HG03139 (cell line): ENCODE data around the gene ABL1.

Experiments used
- ATAC-seq: cut with Tn5 transposase; IDR thresholded peaks from one replicate; pipeline ENCODE4 v1.9.1; 2021; ENCODE audit not compliant: unreplicated experiment

ABL1 gene

GRCh38 chr9:130914417-130915095 lies 79.5 kb downstream of the ABL1 start:
- no peak for ATAC-seq

DNA sequence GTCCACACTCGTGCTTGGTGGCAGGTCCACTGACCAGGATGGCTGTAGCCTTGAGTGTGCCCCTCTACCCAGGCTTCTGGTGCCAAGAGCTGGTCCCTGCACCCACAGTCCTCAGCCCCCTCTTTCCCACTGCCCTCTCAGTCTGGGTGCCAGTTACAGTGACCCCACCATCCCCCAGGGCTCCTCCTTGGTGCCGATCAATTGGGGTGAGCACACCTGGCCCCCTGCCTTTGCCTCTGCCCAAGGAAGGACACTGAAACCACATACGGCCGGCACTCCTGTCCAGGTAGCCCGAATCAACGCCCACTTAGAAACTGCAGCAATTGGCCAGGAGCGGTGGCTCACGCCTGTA lies 80.0 kb downstream of the ABL1 start:
- no peak for ATAC-seq

DNA sequence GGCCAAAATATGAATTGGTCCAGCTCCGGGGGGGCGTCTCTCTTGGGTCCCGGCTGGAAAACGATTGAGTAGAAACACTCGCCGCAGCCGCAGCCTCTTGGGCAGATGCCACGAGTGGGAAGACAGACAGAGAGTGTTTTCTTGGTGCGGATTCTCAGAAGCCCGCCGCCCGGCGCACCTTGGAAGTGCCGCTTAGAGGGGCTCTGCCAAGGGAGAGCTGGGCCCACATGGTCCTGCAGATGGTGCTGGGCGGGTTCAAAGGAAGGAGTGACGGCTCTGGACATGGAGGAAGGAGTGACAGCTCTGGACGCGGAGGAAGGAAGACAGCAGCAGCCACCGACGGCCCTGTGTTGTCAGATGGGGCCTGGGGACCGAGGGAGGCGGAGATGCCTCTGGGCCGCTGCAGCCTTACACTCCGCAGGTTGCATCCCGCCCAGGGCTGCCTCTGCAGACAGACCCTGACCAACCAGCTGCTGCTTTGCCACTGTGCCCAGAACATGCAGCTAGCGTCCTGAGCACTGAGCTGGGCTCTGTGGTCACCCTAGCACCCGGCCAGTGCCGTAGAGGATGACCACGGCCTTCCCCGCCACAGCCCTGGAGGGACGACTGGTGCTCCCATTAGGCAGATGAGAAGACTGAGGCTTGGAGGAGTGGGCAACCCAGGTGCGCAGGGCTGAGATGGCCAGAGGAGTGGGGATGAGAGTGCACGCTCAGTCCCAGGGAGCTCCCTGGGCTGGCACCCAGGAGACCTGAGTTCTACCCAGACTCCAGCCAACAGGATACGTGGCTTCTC lies 82.3 kb downstream of the ABL1 start:
- no peak for ATAC-seq

- no peak for ATAC-seq
These were observed 83.2 kb downstream of the ABL1 start for GRCh38 chr9:130918101-130918825.

- no peak for ATAC-seq
These were observed 83.9 kb downstream of the ABL1 start for GRCh38 chr9:130918826-130919558.

GRCh38 chr9:130919559-130920145 lies 84.6 kb downstream of the ABL1 start:
- ATAC-seq: no peak

DNA sequence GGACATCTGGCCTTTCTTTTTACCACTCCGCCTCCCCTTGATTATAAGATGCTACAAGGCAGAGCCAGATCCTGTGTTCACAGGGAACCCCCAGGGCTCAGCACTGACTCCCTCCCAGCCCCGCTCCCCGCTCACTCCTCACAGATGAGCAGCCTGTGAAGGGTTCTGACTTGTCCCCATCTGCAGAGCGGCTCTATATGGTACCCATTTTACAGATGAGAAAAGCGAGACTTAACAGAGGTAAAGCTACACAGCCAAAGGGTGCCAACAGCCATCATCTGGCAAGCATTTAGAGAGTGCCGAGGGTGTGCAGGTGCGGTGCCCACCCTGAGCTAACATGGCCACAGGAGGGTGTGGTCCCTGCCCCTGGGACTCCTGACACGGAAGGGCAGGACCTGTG lies 85.2 kb downstream of the ABL1 start:
- no peak for ATAC-seq

DNA sequence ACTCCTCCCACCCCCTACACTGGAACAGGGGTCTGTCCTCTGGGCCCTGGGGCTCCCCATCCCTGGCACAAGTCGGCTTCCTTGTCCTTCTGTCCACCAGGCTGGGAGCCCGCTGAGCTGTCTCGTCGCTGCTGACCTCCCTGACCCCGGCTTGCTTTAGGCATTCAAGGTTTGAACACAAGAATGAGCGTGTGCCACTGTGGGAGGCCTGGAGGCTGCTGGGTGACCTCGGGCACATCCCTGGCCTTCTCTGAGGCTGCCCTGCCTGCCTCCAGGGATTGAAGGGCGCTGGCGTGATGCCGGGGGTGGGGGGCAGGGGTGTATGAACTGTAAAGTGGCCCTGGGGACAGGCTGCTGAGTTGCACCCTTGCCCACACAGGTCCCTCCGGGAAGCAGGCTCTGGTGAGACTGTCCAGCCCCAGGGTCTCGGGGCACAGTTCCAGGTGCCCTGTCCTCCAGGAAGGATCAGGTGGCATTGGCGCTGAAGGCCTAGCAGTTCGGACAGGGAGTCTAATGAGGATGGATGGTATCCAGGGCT lies 85.8 kb downstream of the ABL1 start:
- no peak for ATAC-seq

GRCh38 chr9:130921300-130921988 lies 86.4 kb downstream of the ABL1 start:
- no peak for ATAC-seq

DNA sequence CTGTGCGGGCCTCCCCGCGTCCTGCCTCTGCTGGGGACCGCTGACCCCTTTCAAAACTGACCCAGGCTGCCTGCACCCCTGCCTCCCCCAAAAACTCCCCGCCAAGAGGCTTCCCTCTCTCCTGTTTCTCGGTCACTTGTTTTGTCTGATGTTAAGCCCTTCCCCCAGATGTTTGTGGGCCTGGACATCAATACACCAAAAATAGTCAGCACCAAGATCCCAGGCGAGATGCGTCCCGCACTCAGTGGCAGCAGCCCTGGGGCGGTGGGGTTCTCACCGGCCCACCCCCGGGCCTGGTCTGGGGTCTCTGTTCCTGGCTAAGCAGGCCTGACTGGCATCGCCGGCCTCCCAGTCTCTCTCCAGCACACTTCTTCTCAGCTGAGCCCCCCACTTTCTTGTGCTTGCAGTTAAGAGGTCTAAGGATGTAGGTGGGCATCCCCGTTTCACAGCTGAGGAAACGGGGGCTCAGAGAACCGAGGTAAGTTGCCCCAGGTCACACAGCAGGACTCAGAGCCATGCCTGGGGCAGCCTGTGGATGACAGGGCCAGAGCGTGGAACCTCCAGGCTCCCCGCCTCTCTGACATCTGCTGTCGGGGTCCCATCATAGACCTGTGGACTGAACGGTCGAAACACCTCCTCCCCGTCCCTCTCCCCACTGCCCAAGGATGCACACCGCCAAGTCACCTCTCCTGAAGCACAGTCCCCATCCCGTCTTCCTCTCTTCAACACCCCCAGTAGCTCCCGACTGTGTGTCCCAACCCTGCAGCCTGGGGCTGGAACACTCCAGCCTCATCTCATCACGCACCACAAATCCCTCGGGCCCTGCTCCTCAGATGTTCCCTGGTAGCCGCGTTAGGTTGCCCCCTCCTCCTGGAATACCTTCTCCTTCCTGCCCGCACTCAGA lies 87.2 kb downstream of the ABL1 start:
- no peak for ATAC-seq

DNA sequence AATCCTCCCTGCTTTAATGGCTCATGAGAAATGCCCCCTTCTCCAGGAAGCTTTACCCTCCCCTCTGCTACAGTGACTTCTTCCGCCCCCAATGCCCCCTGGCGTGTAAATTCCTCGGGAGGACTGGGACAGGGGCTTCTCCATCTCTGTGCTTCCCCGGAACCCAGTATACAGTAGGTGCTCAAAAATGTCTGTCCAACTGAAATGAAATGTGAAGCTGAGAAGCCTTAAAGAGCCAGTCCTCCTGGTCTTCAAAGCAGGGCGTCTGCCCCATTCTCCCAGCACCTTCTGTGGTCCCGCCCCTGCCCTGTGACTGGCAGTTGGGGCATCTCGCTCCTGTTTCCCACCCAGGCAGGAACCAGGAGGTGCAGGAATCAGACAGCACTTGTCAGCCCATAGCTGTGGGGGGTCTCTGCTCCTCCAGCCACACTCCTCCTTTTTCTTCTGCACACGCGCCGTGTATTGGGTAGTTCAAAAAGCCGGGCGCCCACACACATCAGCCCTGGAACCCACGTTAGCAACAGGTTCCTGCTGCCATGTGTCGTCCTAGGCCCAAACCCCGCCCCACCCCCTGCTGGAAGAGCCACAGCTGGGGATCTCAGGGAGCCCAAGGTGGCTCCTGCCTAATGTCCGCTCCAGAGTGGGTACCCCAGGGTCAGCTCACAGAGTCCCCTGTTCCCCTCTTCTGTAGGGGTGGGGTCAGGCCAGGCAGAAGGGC lies 88.0 kb downstream of the ABL1 start:
- ATAC-seq: no peak

DNA sequence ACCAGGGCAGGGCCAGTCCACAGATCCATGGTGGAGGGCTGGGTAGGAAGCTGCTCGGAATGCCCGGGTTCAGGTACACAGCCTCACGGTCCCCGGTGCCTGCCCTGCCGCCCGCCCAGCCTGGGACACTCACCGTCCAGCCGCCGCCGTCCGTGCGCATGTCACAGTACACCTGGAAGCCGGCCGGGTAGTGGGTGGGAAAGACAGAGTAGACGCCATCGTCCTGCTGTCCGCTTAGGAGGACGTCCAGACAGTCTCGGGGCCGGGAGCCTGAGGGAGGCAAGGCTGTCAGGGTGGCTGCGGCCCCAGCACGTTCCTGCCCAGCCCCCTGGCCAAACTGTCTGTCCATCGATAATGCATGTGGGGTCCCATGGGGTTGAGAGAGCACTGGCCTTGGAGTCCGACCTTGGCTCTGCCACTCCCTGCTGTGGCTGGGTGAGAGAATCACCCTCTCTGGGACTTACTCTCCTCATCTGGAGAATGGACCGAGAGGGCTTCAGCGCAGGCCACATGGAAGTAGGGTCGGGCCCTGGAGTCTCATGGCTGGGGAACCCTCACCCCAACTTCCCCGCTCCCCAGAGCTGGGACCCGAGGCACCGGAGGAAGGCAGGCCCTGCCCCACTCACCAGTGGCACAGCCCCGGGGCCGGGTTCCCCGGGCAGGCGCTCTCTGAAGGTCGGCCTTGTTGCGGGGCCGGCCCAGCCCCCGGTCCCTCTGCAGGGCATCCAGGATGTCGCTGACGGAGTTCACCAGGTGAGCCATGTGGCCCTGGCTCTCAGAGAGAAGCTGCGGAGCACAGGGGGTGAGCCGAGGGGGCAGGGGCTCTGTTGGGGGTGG lies 88.8 kb downstream of the ABL1 start:
- ATAC-seq: no peak

DNA sequence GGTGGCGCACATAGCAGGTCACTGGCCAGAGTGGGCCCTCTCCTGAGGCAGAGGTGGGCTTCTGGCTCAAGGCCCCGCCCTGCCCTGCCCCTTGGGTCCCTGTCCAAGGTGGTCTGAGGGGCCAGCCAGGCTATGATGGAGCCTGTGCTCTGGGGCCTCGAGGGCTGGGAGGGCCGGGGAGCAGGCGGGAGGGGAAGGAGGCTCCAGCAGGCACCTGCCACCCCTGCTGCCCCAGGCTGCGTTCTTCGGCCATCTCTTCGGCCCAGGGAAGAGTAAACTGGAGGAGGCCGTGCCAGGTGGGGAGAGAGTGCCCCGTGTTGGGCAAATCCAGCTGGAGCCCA lies 89.4 kb downstream of the ABL1 start:
- no peak for ATAC-seq

DNA sequence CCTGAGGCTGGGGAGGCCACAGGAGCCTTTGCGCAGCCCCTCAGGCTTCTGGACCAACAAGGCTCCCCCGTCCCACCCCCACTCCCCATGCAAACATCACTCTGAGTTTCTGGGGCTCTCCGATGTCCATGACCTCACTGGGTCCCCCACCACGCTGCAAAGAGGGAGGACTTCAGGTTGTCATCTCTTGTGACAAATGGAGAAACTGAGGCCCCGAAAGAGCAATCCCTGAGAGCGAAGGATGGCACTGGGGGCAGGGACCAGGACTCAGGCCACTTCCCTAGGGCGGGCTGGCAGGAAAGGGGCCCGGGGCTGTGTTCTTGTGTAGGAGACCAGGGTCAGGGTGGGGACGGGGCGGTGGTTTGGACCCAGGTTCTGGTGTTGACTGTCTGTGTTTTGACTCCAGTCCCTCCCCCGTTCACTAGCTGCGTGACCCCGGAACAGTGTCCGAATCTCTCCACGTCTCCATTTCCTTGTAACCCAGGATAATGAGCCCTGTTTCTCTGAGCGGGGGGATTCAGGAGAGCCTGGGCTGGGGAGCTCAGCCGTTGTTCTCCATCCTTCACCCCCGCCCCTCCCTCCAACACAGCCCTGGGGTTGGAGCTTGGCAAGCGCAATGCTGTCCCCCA lies 90.1 kb downstream of the ABL1 start:
- no peak for ATAC-seq

DNA sequence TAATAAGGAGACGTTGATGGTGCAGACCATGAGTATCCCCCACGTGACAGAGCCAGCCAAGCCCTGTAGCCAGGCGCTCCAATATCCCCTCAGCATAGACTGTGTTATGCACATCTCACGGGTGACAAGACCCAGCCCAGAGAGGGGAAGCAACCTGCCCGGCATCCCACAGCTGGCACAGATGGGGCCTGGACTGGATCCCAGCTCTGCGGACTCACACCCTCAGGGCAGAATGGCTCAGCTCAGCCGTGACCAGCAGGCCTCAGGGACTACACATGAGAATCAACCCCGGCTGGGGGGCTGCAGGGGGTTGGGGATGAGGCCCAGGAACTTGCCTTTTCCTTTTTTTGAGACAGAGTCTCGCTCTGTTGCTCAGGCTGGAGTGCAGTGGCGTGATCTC lies 92.3 kb downstream of the ABL1 start:
- no peak for ATAC-seq

- no peak for ATAC-seq
These were observed 93.2 kb downstream of the ABL1 start for GRCh38 chr9:130927995-130928900.
